GM18951 (cell line): ENCODE data around the gene DPH2.

Experiments used
- POLR2A ChIP-seq: IDR thresholded peaks from 4 replicates; pipeline ENCODE4 v1.6.1; 2011; ENCODE audit warnings: mild to moderate bottlenecking; ENCODE audit not compliant: insufficient read length, insufficient read depth; ENCODE audit errors: extremely low read depth
- in situ Hi-C: fragments of 300-500 bp; cut with MboI; formaldehyde crosslinking; loops from one replicate; pipeline ENCODE4 v1.12.0; 2022; ENCODE audit warnings: low sequenced_read_pairs, mixed read lengths, inconsistent platforms; ENCODE audit not compliant: unreplicated experiment

Gene DPH2

DNA sequence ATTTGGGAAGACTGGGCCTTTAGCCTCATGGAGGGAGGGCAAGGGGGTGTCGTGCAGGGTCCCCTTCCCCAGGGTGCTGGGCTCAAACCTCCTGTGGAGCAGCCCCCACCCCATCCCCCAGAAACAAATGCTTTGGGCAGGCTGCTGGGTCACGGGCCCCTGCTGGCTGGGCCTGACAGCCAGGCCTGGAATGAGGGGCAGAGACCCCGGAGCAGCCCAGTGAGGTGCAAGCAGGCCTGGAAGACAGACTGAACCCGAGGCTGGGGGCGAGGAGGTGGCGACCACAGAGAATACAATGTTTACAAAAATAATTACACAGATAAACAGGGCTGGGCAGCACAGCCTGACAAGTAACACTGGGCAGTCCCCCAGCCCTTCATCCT, 26.9 kb downstream of the DPH2 start:
- TF ChIP-seq POLR2A = no peak
- in situ Hi-C loops = no loop called here

DNA sequence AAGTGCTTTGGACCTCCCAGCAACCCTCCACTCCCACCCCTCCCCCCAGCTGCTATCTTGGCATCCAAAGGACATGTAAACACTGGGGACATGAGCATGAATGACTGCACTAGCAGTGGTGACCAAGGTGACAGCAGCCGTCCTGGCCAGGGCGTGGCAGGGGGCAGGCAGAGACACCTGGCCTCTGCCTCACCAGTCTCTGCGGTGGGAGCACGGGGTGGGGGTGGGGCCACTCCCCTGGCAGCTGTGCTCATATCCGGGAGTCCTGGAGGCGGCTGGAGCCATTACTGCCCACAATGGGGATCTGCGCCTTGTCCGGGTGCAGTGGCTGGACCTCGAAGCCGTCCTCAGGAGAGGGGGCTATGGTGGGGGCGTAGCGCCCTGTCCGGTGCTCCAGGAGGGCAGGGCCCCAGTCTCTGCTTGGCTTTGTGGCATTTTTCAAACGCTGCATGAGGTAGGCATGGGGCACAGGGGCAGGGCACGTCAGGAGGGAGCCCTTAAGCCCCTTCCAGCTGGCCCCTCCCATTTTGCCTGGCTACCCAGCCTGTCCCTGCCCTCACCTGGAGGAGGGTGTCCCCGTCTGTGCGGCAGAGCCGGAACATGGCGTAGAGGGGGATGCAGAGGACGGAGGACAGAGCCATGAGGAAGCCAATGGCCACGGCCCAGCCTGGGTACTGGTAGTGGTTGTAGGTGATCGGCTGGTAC, 27.6 kb downstream of the DPH2 start:
- in situ Hi-C loops = no loop called here
- no peak for TF ChIP-seq POLR2A

GRCh38 chr1:43998000-43998378, 28.2 kb downstream of the DPH2 start:
- no peak for TF ChIP-seq POLR2A
- in situ Hi-C loops = no loop called here

DNA sequence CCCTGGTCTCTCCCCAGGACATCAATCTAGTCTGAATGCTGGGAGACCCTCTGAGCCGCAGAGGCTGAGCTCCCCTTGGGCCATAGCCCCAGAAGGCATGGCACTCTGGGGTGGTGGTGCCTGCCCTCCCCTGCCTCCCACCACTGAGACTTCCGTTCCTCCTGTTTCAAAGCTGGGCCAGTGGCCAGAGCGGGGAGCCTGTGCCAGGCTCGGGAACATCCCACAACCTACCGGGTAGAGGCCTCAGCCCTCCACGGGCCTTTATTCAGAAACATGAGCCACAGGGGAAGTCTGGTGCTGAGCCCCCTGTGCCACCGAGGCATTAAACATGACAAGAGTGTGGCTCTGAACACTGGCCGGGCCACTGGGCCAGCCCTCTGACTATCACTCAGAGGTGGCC, 29.6 kb downstream of the DPH2 start:
- TF ChIP-seq POLR2A = no peak
- in situ Hi-C loops = no loop called here

DNA sequence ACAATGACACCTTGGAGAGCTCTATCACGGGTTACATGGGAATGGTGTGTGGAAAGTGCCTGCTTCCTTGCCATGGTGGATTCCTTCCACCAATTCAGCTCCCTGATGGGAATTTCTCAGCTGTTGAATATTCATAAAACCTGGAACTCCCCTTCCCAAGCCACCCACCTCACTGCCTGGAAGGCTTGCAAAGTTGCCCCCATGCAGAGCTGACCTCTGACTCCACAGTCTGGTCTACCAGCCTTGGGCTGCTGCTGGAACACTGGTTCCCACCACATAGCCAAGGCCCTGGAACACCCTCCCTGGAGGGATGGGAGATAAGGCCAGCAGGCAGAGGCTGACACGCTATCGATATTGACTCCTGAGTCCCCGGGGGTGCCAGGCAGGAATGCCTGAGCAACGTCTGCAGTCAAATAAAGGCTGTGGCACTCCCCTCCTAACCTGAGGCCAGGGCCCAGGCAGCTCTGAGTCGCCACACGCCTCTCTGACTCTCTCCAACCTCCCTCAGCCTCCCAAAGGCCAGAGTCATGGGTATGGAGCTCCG, 30.4 kb downstream of the DPH2 start:
- in situ Hi-C loops = no loop called here
- no peak for TF ChIP-seq POLR2A

GRCh38 chr1:44002165-44002564, 32.4 kb downstream of the DPH2 start:
- no peak for TF ChIP-seq POLR2A
- in situ Hi-C loops = no loop called here

DNA sequence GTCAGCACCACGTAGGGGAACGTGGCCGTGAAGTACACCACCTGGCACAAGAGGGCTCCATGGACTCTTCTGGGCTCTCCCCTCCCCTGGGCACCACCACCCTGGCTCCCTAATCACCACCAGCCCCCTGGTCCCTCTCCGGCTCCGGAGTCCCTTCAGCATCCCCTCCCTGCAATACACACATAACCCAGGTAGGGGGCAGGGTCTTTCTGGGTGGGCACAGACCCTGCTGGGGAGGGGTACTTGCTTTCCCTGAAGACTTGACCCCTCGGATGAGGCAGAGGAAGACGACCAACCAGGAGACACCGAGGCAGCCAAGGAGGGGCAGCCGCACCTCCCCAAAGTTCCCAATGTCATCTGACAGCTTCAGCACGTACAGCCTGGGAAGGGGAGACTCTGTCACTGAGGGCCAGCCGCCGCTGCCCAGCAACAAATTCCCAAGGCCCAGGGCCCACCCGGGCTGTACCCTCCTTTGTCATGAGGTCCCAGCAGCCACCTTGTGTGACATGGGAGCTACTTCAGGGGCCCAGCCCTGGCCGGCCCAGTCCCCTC, 32.9 kb downstream of the DPH2 start:
- no peak for TF ChIP-seq POLR2A
- in situ Hi-C loops = no loop called here

- in situ Hi-C loops = no loop called here
- no peak for TF ChIP-seq POLR2A
Measured at GRCh38 chr1:44008259-44008658, 38.4 kb downstream of the DPH2 start.

DNA sequence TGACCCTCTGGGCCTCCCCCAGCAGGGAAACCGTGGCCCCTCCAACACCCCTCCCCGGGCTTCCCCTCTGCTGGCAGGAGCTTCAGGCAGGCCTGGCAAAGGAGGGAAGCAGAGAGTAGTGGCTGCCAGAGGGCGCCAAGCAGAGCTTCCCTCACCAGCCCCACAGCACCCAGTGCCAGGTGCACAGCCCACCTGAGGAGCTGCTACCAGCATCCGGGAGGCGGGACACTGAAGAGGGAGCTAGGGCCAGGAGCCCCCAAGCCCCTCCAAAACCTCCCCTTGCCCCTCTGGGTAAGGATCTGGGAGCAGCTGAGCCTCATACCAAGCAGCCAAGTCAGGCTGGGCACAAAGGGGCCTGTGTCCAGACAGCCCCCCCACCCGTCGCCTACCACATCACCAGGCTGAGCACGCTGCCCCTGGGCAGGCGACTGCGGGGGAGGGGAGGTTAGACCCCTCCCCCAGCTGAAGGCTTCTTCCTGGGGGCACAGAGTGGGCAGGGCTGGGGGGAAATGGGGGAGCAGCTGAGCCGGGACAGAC, 41.2 kb downstream of the DPH2 start:
- in situ Hi-C loops = no loop called here
- TF ChIP-seq POLR2A = no peak

- TF ChIP-seq POLR2A = no peak
- in situ Hi-C loops = no loop called here
Measured at GRCh38 chr1:44012404-44012803, 42.6 kb downstream of the DPH2 start.

DNA sequence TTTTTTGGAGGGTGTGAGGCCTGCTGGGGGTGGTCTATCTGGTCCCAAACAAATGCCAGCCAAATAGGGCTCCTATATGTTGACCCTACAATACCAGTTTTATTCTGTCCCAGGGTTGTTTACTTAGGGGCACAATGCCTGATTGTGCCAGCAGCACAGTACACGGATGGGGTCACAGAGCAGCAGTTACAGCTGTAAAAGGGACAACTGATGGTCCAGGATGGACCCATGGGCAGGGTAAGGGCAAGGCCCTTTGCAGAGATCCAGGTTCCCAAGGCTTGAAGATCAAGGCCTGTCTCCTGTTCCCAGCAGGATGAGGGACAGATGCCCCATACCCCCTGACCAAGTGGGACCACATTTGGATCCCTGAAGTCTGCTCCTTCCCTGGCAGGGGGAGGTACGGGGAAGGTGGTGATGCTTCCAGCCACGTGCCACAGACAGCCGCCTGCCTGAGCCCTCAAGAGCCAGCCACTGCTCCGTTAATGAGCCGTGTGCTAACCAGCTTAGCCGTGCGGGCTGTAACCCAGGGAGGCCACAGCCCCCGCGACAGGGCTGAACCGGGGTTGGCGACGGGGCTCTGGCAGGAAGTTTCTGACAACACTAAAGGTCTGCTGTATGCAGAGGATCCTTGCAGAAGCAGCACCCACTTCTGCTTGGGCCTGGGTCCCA, 43.3 kb downstream of the DPH2 start:
- in situ Hi-C loops = no loop called here
- TF ChIP-seq POLR2A = no peak

GRCh38 chr1:44013949-44014348, 44.1 kb downstream of the DPH2 start:
- TF ChIP-seq POLR2A = no peak
- in situ Hi-C loops = no loop called here

DNA sequence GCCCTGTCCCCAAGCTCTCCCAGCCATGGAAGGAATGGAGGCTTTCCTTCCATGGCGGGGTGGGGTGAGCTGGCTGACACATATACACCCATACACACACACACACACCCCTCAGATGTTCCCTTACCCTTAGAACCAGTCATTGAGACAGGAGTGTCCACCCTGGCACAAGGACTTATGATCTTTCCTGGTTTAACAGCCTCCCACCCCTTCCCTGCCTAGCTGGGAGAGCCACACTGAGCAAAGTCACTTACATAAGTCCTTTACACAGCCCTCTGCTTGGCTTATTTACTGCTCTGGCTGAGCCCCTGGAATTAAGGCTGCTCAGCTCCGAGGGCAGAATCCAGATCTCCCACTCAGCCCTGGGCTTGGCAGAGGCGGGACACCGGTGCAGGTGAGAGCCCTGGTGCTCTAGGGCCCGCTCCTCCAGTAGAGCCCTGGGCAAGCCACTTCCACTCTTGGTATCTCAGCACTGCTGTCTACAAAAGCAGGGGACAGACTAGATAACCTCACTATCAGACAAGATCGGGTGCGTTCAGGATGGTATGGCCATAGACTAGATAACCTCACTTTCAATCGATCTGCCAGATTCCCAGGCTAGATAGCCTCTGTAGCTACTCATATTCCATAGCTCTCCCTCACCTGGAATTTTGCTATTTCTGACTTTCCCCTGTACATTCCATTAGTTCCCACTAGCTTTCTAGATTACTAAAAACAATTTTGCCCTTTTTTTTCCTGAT, 44.7 kb downstream of the DPH2 start:
- in situ Hi-C loops = no loop called here
- TF ChIP-seq POLR2A = no peak
